ENCODE measurements around the gene GNB4.

GNB4 gene

GRCh38 chr3:179415377-179415776 lies 35.9 kb downstream of the GNB4 start:
- no peak for DNase-seq (ENCODE audit: low spot score)
- in situ Hi-C loops (cut with MboI; ENCODE audit: low pct_unique_long_range_greater_than_20kb, low sequenced_read_pairs, unreplicated experiment), result no loop called here
- TF ChIP-seq CTCF (IDR thresholded peaks at IDR 0.05; ENCODE audit: extremely low read depth, insufficient read depth, missing control alignments), result no peak

GRCh38 chr3:179414804-179415203 lies 36.5 kb downstream of the GNB4 start:
- in situ Hi-C loops (cut with MboI; ENCODE audit: low pct_unique_long_range_greater_than_20kb, low sequenced_read_pairs, unreplicated experiment), result no loop called here
- DNase-seq (ENCODE audit: low spot score), result no peak
- TF ChIP-seq CTCF (IDR thresholded peaks at IDR 0.05; ENCODE audit: extremely low read depth, insufficient read depth, missing control alignments), result no peak

- TF ChIP-seq CTCF (IDR thresholded peaks at IDR 0.05; ENCODE audit: extremely low read depth, insufficient read depth, missing control alignments), result peak; percentile 5
- in situ Hi-C loops (cut with MboI; ENCODE audit: low pct_unique_long_range_greater_than_20kb, low sequenced_read_pairs, unreplicated experiment), result no loop called here
- no peak for DNase-seq (ENCODE audit: low spot score)
These were observed 40.3 kb downstream of the GNB4 start for GRCh38 chr3:179410999-179411398.

GRCh38 chr3:179410331-179410730 lies 40.9 kb downstream of the GNB4 start:
- no peak for DNase-seq (ENCODE audit: low spot score)
- peak; percentile 37 for TF ChIP-seq CTCF (IDR thresholded peaks at IDR 0.05; ENCODE audit: extremely low read depth, insufficient read depth, missing control alignments)
- in situ Hi-C loops (cut with MboI; ENCODE audit: low pct_unique_long_range_greater_than_20kb, low sequenced_read_pairs, unreplicated experiment), result no loop called here

- no peak for TF ChIP-seq CTCF (IDR thresholded peaks at IDR 0.05; ENCODE audit: extremely low read depth, insufficient read depth, missing control alignments)
- DNase-seq (ENCODE audit: low spot score), result no peak
- in situ Hi-C loops (cut with MboI; ENCODE audit: low pct_unique_long_range_greater_than_20kb, low sequenced_read_pairs, unreplicated experiment), result no loop called here
These were observed 47.0 kb downstream of the GNB4 start for GRCh38 chr3:179404307-179404706.

GRCh38 chr3:179402963-179403362 lies 48.3 kb downstream of the GNB4 start:
- no peak for DNase-seq (ENCODE audit: low spot score)
- TF ChIP-seq CTCF (IDR thresholded peaks at IDR 0.05; ENCODE audit: extremely low read depth, insufficient read depth, missing control alignments), result no peak
- in situ Hi-C loops (cut with MboI; ENCODE audit: low pct_unique_long_range_greater_than_20kb, low sequenced_read_pairs, unreplicated experiment), result no loop called here

GRCh38 chr3:179401561-179401960 lies 49.7 kb downstream of the GNB4 start:
- DNase-seq (ENCODE audit: low spot score), result no peak
- no peak for TF ChIP-seq CTCF (IDR thresholded peaks at IDR 0.05; ENCODE audit: extremely low read depth, insufficient read depth, missing control alignments)
- in situ Hi-C loops (cut with MboI; ENCODE audit: low pct_unique_long_range_greater_than_20kb, low sequenced_read_pairs, unreplicated experiment), result no loop called here

Measured in GM13977 (cell line).